OCI-LY7 (cell line): ENCODE measurements around the gene TAF10. TPM values are rescaled to one million over a fixed set of nuclear protein-coding genes. Genes with fewer than 3 reads are reported as not detected.

Experiments used
- BruUV-seq: library from RNA; stranded (reverse); fragments of 400-500 nt; replicated peaks from 2 replicates; lab custom pipeline; 2021; lab: Mats Ljungman, UMichigan
- CTCF ChIA-PET: fragments of 300-600 bp; sonication (Branson Sonifier 250); formaldehyde crosslinking; loops from one replicate; lab custom pipeline; 2022; ENCODE audit warnings: antibody characterized with exemption; ENCODE audit not compliant: unreplicated experiment; lab: Charles Lee
- POLR2A ChIA-PET: fragments of 300-600 bp; sonication (Branson Sonifier 250); formaldehyde crosslinking; loops from one replicate; lab custom pipeline; 2022; ENCODE audit warnings: antibody characterized with exemption; lab: Charles Lee
- DNase-seq: peaks from one replicate; pipeline ENCODE4 v3.0.0-alpha.2; 2015; ENCODE audit warnings: low spot score
- H2AFZ ChIP-seq: fragments of 200-600 bp; sonication (generic), shearing (Covaris generic); 2 replicates; pipeline ENCODE4 v1.6.1; 2014; ENCODE audit warnings: mild to moderate bottlenecking, antibody characterized with exemption, low read length, moderate library complexity
- H3K27ac ChIP-seq: fragments of 200-600 bp; sonication (generic); 2 replicates; pipeline ENCODE4 v1.5.1; 2014; ENCODE audit warnings: mixed run types, low read depth, mild to moderate bottlenecking, moderate library complexity, low read length, inconsistent platforms; ENCODE audit not compliant: poor library complexity, severe bottlenecking
- H3K36me3 ChIP-seq: fragments of 200-600 bp; sonication (generic); 2 replicates; pipeline ENCODE4 v1.6.1; 2014; ENCODE audit warnings: mild to moderate bottlenecking, antibody characterized with exemption, low read length, moderate library complexity, mixed read lengths; ENCODE audit not compliant: insufficient read depth
- H3K4me1 ChIP-seq: fragments of 200-600 bp; sonication (generic); 2 replicates; pipeline ENCODE4 v1.5.1; 2014; ENCODE audit warnings: mild to moderate bottlenecking, low read length; ENCODE audit not compliant: insufficient read depth, poor library complexity, severe bottlenecking
- H3K4me2 ChIP-seq: fragments of 200-600 bp; sonication (generic); 2 replicates; pipeline ENCODE4 v1.6.1; 2014; ENCODE audit warnings: mild to moderate bottlenecking, low read length
- H3K4me3 ChIP-seq: fragments of 200-600 bp; sonication (generic); 2 replicates; pipeline ENCODE4 v1.5.1; 2014; ENCODE audit warnings: mild to moderate bottlenecking, low read depth, low read length; ENCODE audit not compliant: poor library complexity, severe bottlenecking
- H3K79me2 ChIP-seq: fragments of 200-600 bp; sonication (generic); 2 replicates; pipeline ENCODE4 v1.6.1; 2016; ENCODE audit warnings: low read depth, mild to moderate bottlenecking, low read length, moderate library complexity, mixed read lengths; ENCODE audit not compliant: insufficient read depth
- H3K9me2 ChIP-seq: fragments of 200-600 bp; sonication (generic); 2 replicates; pipeline ENCODE4 v1.6.1; 2016; ENCODE audit warnings: mild to moderate bottlenecking, low read length, mixed read lengths; ENCODE audit not compliant: insufficient read depth
- H3K9me3 ChIP-seq: fragments of 200-600 bp; sonication (generic); 2 replicates; pipeline ENCODE4 v1.6.1; 2014; ENCODE audit warnings: mild to moderate bottlenecking, mixed run types, low read length, mixed read lengths
- H4K20me1 ChIP-seq: fragments of 200-600 bp; sonication (generic); 2 replicates; pipeline ENCODE4 v1.6.1; 2014; ENCODE audit warnings: mild to moderate bottlenecking, antibody characterized with exemption, low read length, moderate library complexity, mixed read lengths; ENCODE audit not compliant: insufficient read depth
- CTCF ChIP-seq: fragments of 200-600 bp; sonication (generic); conservative IDR thresholded peaks from 2 replicates; pipeline ENCODE4 v1.5.1; 2014; ENCODE audit warnings: mild to moderate bottlenecking, antibody characterized with exemption, low read length, moderate library complexity, mixed read lengths
- EZH2phosphoT487 ChIP-seq: fragments of 200-600 bp; sonication (generic); IDR thresholded peaks from 2 replicates; pipeline ENCODE4 v1.6.1; 2018; ENCODE audit warnings: low read depth, borderline replicate concordance, mild to moderate bottlenecking, mixed run types, antibody characterized with exemption, low read length, moderate library complexity, mixed read lengths
- intact Hi-C: fragments of 100-400 bp; cut with micrococcal nuclease; formaldehyde crosslinking; loops from one replicate; pipeline ENCODE4 v1.10.0; 2022; ENCODE audit not compliant: unreplicated experiment
- total RNA-seq, 2 experiments: library from RNA; depleted of rRNA in 1 of 2; stranded (reverse); fragments of >200 nt in 1 of 2; shearing (Covaris generic) in 1 of 2; gene quantifications; 2 replicates each; pipeline ENCODE4 v1.2.3, GENCODE V29; 2014 to 2022

The TAF10 gene
- total RNA-seq, 2 experiments from 2014 or later = 117 to 146 TPM

GRCh38 chr11:6607190-6607795 lies 4.7 kb downstream of the TAF10 start:
- peak overlapping the region; percentile 86 for H3K4me2 ChIP-seq
- BruUV-seq = no TSS peak
- no peaks in the 10 kb centered on the region for H3K9me3 ChIP-seq
- ChIA-PET CTCF (no interaction called here), POLR2A (interaction anchor here (0.6 to 2.2 kb wide), 5 partner anchors 11 to 76 kb away, joined by 3 to 4 read pairs (median 4); partner anchors contain the start of gene MRPL17)
- no peaks in the 10 kb centered on the region for H3K9me2 ChIP-seq
- peaks cover 22% of the 10 kb centered on the region for H4K20me1 ChIP-seq
- H2AFZ ChIP-seq = no peak overlapping the region
- H3K4me3 ChIP-seq = peak overlapping the region; percentile 39
- no peak for TF ChIP-seq EZH2phosphoT487
- no peak for TF ChIP-seq CTCF
- no peak for DNase-seq
- H3K27ac ChIP-seq = peak overlapping the region; percentile 47
- intact Hi-C loops = no loop called here
- peaks cover 55% of the 10 kb centered on the region for H3K36me3 ChIP-seq
- H3K79me2 ChIP-seq = peaks cover 55% of the 10 kb centered on the region
- peaks cover 51% of the 10 kb centered on the region for H3K4me1 ChIP-seq

- ChIA-PET CTCF (no interaction called here), POLR2A (interaction anchor here (0.6 to 2.2 kb wide), 6 partner anchors 11 to 898 kb away, joined by 3 to 6 read pairs (median 4); partner anchors contain the start of gene MRPL17)
- no peak overlapping the region for H2AFZ ChIP-seq
- TF ChIP-seq EZH2phosphoT487 = no peak
- no peak for TF ChIP-seq CTCF
- BruUV-seq = no TSS peak
- H3K4me2 ChIP-seq = peak overlapping the region; percentile 86
- H3K9me3 ChIP-seq = no peaks in the 10 kb centered on the region
- peaks cover 57% of the 10 kb centered on the region for H3K36me3 ChIP-seq
- peak overlapping the region; percentile 39 for H3K4me3 ChIP-seq
- H4K20me1 ChIP-seq = peaks cover 25% of the 10 kb centered on the region
- H3K27ac ChIP-seq = peak overlapping the region; percentile 47
- intact Hi-C loops = no loop called here
- H3K79me2 ChIP-seq = peaks cover 61% of the 10 kb centered on the region
- no peaks in the 10 kb centered on the region for H3K9me2 ChIP-seq
- H3K4me1 ChIP-seq = peaks cover 57% of the 10 kb centered on the region
- DNase-seq = peak; percentile 52
These were observed 5.4 kb downstream of the TAF10 start for GRCh38 chr11:6606471-6607189.
